Measurements from ENCODE around the gene TELO2.

Gene TELO2

GRCh38 chr16:1530883-1531637 is 37.9 kb downstream of the TELO2 start (continued):
- TF ChIP-seq TSHZ1 (tag by site-specific recombination; IDR thresholded peaks at IDR 0.05; ENCODE audit: borderline replicate concordance) (no peak), PRDM2 (tag by site-specific recombination; IDR thresholded peaks at IDR 0.05; ENCODE audit: borderline replicate concordance) (no peak), ZNF48 (tag by site-specific recombination; IDR thresholded peaks at IDR 0.05) (no peak), ZNF214 (tag by site-specific recombination; IDR thresholded peaks at IDR 0.05; ENCODE audit: borderline replicate concordance) (no peak), ZNF37A (tag by site-specific recombination; IDR thresholded peaks at IDR 0.05) (no peak), GLI2 (tag by site-specific recombination; IDR thresholded peaks at IDR 0.05; ENCODE audit: borderline replicate concordance, low read depth) (no peak), ZNF596 (tag by site-specific recombination; IDR thresholded peaks at IDR 0.05) (no peak)

GRCh38 chr16:1531638-1531910 is 38.4 kb downstream of the TELO2 start:
- ChIA-PET CTCF (no interaction called here), POLR2A (no interaction called here)

More at GRCh38 chr16:1531638-1531910, 38.4 kb downstream of the TELO2 start:
- no peaks in the 10 kb centered on the region for H3K9me3 ChIP-seq (ENCODE audit: control insufficient read depth, insufficient read depth, low read depth, low read length)
- TF ChIP-seq ZEB2 (tag by site-specific recombination; IDR thresholded peaks at IDR 0.05) (no peak), ZNF561 (tag by site-specific recombination; IDR thresholded peaks at IDR 0.05; ENCODE audit: borderline replicate concordance) (no peak), ZNF18 (tag by site-specific recombination; IDR thresholded peaks at IDR 0.05) (no peak), ZNF791 (tag by site-specific recombination; IDR thresholded peaks at IDR 0.05) (no peak), BCL11A (tag by site-specific recombination; IDR thresholded peaks at IDR 0.05; ENCODE audit: low read depth) (no peak), REPIN1 (tag by site-specific recombination; IDR thresholded peaks at IDR 0.05; ENCODE audit: low read depth) (no peak), ZBTB1 (tag by site-specific recombination; IDR thresholded peaks at IDR 0.05) (no peak), ZNF311 (tag by site-specific recombination; IDR thresholded peaks at IDR 0.05; ENCODE audit: borderline replicate concordance) (no peak), SP2 (tag by site-specific recombination; IDR thresholded peaks at IDR 0.05) (no peak), ZNF792 (tag by site-specific recombination; IDR thresholded peaks at IDR 0.05) (no peak), GLI2 (tag by site-specific recombination; IDR thresholded peaks at IDR 0.05; ENCODE audit: borderline replicate concordance, low read depth) (no peak), ZNF423 (tag by site-specific recombination; IDR thresholded peaks at IDR 0.05) (no peak), ZNF529 (tag by site-specific recombination; IDR thresholded peaks at IDR 0.05; ENCODE audit: insufficient replicate concordance) (no peak), ZFP69B (tag by site-specific recombination; IDR thresholded peaks at IDR 0.05) (no peak), MEIS1 (CRISPR knock-in tag; IDR thresholded peaks at IDR 0.05; ENCODE audit: borderline replicate concordance) (no peak), ZNF521 (tag by site-specific recombination; IDR thresholded peaks at IDR 0.05) (no peak), KLF10 (tag by site-specific recombination; IDR thresholded peaks at IDR 0.05) (no peak), ZXDB (tag by site-specific recombination; IDR thresholded peaks at IDR 0.05) (no peak), ZNF169 (tag by site-specific recombination; IDR thresholded peaks at IDR 0.05) (no peak), WT1 (tag by site-specific recombination; IDR thresholded peaks at IDR 0.05) (no peak)
- H3K36me3 ChIP-seq (ENCODE audit: control insufficient read depth in 2 of 2, insufficient read depth in 1 of 2, low read length in 2 of 2), result no peaks in the 10 kb centered on the region
- no peaks in the 10 kb centered on the region for H3K4me1 ChIP-seq (ENCODE audit: control insufficient read depth, insufficient read depth, low read length)
- no peak overlapping the region for H3K27ac ChIP-seq (ENCODE audit: extremely low read depth, low read depth, low read length)
- no peak overlapping the region for H3K4me3 ChIP-seq (ENCODE audit: low read depth, low read length)
